ENCODE data around the gene WIPF1.
A peak's percentile ranks its signal among the peaks of the same experiment; 100 is the strongest.

Gene WIPF1

GRCh38 chr2:174595891-174596397, 1.7 kb downstream of the WIPF1 start:
- Histone ChIP-seq H3K9ac (no peak overlapping the region), H3K4me2 (ENCODE audit: low read length) (no peak overlapping the region), H3K4me3 (ENCODE audit: low read depth, low read length) (no peak overlapping the region), H3K27ac (peak overlapping the region; percentile 17), H3K9me3 (ENCODE audit: control insufficient read depth, low read length) (no peaks in the 10 kb centered on the region), H3K79me2 (peaks cover 32% of the 10 kb centered on the region), H2AFZ (no peak overlapping the region), H3K27me3 (ENCODE audit: control insufficient read depth, insufficient read depth, low read length) (no peaks in the 10 kb centered on the region), H3K4me1 (peaks cover 11% of the 10 kb centered on the region), H3K36me3 (ENCODE audit: control insufficient read depth, insufficient read depth, low read length) (no peaks in the 10 kb centered on the region)
- TF ChIP-seq, protein P1, sequence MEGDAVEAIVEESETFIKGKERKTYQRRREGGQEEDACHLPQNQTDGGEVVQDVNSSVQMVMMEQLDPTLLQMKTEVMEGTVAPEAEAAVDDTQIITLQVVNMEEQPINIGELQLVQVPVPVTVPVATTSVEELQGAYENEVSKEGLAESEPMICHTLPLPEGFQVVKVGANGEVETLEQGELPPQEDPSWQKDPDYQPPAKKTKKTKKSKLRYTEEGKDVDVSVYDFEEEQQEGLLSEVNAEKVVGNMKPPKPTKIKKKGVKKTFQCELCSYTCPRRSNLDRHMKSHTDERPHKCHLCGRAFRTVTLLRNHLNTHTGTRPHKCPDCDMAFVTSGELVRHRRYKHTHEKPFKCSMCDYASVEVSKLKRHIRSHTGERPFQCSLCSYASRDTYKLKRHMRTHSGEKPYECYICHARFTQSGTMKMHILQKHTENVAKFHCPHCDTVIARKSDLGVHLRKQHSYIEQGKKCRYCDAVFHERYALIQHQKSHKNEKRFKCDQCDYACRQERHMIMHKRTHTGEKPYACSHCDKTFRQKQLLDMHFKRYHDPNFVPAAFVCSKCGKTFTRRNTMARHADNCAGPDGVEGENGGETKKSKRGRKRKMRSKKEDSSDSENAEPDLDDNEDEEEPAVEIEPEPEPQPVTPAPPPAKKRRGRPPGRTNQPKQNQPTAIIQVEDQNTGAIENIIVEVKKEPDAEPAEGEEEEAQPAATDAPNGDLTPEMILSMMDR (IDR thresholded peaks at IDR 0.05), result no peak

GRCh38 chr2:174595116-174595809, 2.3 kb downstream of the WIPF1 start:
- TF ChIP-seq, protein P1 (IDR thresholded peaks at IDR 0.05), result no peak
- no peaks in the 10 kb centered on the region for H3K27me3 ChIP-seq (ENCODE audit: control insufficient read depth, insufficient read depth, low read length)
- H3K4me1 ChIP-seq, result peaks cover 9% of the 10 kb centered on the region
- peak overlapping the region; percentile 17 for H3K27ac ChIP-seq
- no peaks in the 10 kb centered on the region for H3K36me3 ChIP-seq (ENCODE audit: control insufficient read depth, insufficient read depth, low read length)
- no peaks in the 10 kb centered on the region for H3K9me3 ChIP-seq (ENCODE audit: control insufficient read depth, low read length)
- no peak overlapping the region for H2AFZ ChIP-seq
- peaks cover 30% of the 10 kb centered on the region for H3K79me2 ChIP-seq
- H3K4me3 ChIP-seq (ENCODE audit: low read depth, low read length), result no peak overlapping the region
- H3K4me2 ChIP-seq (ENCODE audit: low read length), result no peak overlapping the region
- H3K9ac ChIP-seq, result no peak overlapping the region

DNA sequence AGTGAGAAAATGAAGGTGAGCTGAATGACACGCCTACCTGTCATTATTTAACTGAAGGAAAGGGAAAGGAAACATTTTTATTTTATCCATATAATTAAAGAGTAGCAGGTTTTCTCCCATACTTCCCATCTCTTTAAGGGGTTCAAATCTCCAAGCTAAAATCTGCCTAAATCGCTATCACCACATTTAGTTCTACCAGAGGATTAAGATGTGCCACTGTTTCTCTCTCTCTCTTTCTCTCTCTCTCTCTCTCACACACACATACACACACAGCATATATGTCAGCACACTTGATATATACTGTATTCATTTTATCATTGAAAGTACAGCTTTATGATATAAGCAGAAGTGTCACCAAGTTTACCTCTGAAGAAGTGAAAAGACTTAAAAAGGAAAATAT, 3.1 kb downstream of the WIPF1 start:
- Histone ChIP-seq H3K27ac (no peak overlapping the region), H2AFZ (no peak overlapping the region), H3K4me1 (peaks cover 9% of the 10 kb centered on the region), H3K4me3 (ENCODE audit: low read depth, low read length) (no peak overlapping the region), H3K36me3 (ENCODE audit: control insufficient read depth, insufficient read depth, low read length) (no peaks in the 10 kb centered on the region), H3K79me2 (peaks cover 31% of the 10 kb centered on the region), H3K9ac (no peak overlapping the region), H3K27me3 (ENCODE audit: control insufficient read depth, insufficient read depth, low read length) (no peaks in the 10 kb centered on the region), H3K4me2 (ENCODE audit: low read length) (no peak overlapping the region), H3K9me3 (ENCODE audit: control insufficient read depth, low read length) (no peaks in the 10 kb centered on the region)
- TF ChIP-seq, protein P1 (IDR thresholded peaks at IDR 0.05), result no peak

DNA sequence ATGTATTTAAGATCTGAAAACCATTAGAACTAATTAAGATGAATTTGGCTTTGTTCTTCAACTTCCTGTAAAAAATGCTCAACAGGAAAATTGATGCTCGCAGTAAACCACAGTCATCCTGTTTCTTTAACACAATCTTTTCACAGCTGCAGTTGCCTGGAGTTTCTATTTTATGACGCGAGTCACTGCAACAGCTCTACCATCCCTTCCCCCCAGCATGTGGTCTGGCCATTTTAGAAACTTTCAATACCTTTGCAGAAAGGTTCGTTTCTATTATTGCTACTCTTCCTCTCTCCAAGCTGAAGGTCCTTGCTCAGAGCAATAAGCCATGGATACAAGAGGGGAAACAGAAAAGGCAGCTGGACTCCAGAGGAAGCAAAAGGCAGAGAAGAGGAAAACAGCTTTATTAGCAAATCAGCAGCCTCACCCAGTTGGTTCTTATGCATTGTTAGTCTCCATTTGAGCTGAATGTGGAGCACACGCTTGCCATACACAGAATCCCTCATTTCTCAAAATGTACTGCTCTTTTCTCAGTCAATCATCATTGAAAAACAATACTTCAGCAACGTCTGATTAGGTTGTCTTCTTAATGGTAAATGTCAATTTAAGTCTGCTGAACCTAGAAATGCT, 3.9 kb downstream of the WIPF1 start:
- H3K9me3 ChIP-seq (ENCODE audit: control insufficient read depth, low read length), result no peaks in the 10 kb centered on the region
- H3K4me1 ChIP-seq, result peaks cover 9% of the 10 kb centered on the region
- TF ChIP-seq, protein P1 (IDR thresholded peaks at IDR 0.05), result no peak
- peaks cover 30% of the 10 kb centered on the region for H3K79me2 ChIP-seq
- peak overlapping the region; percentile 12 for H3K4me2 ChIP-seq (ENCODE audit: low read length)
- H2AFZ ChIP-seq, result no peak overlapping the region
- no peaks in the 10 kb centered on the region for H3K27me3 ChIP-seq (ENCODE audit: control insufficient read depth, insufficient read depth, low read length)
- H3K9ac ChIP-seq, result no peak overlapping the region
- no peak overlapping the region for H3K4me3 ChIP-seq (ENCODE audit: low read depth, low read length)
- H3K36me3 ChIP-seq (ENCODE audit: control insufficient read depth, insufficient read depth, low read length), result no peaks in the 10 kb centered on the region
- peak overlapping the region; percentile 31 for H3K27ac ChIP-seq
